Caco-2 (cell line): ENCODE measurements around the gene REEP3. TPM values are rescaled to one million over a fixed set of nuclear protein-coding genes. Genes with fewer than 3 reads are reported as not detected.

Experiments
- BruUV-seq: library from RNA; stranded (reverse); fragments of 400-500 nt; replicated peaks from 2 replicates; lab custom pipeline; 2021; lab: Mats Ljungman, UMichigan
- CTCF ChIA-PET: fragments of 300-600 bp; sonication (Branson Sonifier 250); formaldehyde crosslinking; loops from one replicate; lab custom pipeline; 2022; ENCODE audit warnings: antibody characterized with exemption; lab: Charles Lee
- POLR2A ChIA-PET: fragments of 300-600 bp; sonication (Branson Sonifier 250); formaldehyde crosslinking; loops from one replicate; lab custom pipeline; 2022; ENCODE audit warnings: antibody characterized with exemption; lab: Charles Lee
- DNase-seq, 2 experiments: peaks; one replicate each; pipeline versions ENCODE4 v3.0.0 to v3.0.0-alpha.2; 2020 to 2022
- H3K27me3 ChIP-seq: replicated peaks from 2 replicates; pipeline ENCODE4 v1.6.0; 2011; ENCODE audit warnings: low read length; ENCODE audit not compliant: control insufficient read depth, insufficient read depth
- H3K36me3 ChIP-seq: 2 replicates; pipeline ENCODE4 v1.5.1; 2011; ENCODE audit warnings: low read length; ENCODE audit not compliant: control insufficient read depth, insufficient read depth
- H3K4me1 ChIP-seq: fragments of 250-450 bp; sonication (Bioruptor Pico); 2 replicates; pipeline ENCODE4 v1.5.1; 2020; ENCODE audit warnings: mild to moderate bottlenecking
- H3K4me3 ChIP-seq: 2 replicates; pipeline ENCODE4 v1.5.1; 2011; ENCODE audit warnings: low read depth, mild to moderate bottlenecking, control low read depth, low read length
- H3K9me3 ChIP-seq: fragments of 250-450 bp; sonication (Bioruptor Pico); 2 replicates; pipeline ENCODE4 v1.5.1; 2020; ENCODE audit warnings: mild to moderate bottlenecking, moderate library complexity
- H3K27ac Mint-ChIP-seq: one replicate; pipeline ENCODE4 v1.8.0; 2022; ENCODE audit warnings: mixed read lengths; ENCODE audit not compliant: unreplicated experiment
- H3K27me3 Mint-ChIP-seq: one replicate; pipeline ENCODE4 v1.8.0; 2022; ENCODE audit warnings: mixed read lengths; ENCODE audit not compliant: insufficient read depth, unreplicated experiment
- H3K36me3 Mint-ChIP-seq: one replicate; pipeline ENCODE4 v1.8.0; 2022; ENCODE audit warnings: mild to moderate bottlenecking, mixed read lengths; ENCODE audit not compliant: insufficient read depth, unreplicated experiment
- H3K4me1 Mint-ChIP-seq: one replicate; pipeline ENCODE4 v1.8.0; 2022; ENCODE audit warnings: low read depth, mixed read lengths; ENCODE audit not compliant: unreplicated experiment
- H3K4me3 Mint-ChIP-seq: one replicate; pipeline ENCODE4 v1.8.0; 2022; ENCODE audit warnings: mild to moderate bottlenecking, moderate library complexity, mixed read lengths; ENCODE audit not compliant: unreplicated experiment
- H3K9me3 Mint-ChIP-seq: one replicate; pipeline ENCODE4 v1.8.0; 2022; ENCODE audit warnings: mixed read lengths; ENCODE audit not compliant: unreplicated experiment
- intact Hi-C: fragments of 100-400 bp; cut with micrococcal nuclease; formaldehyde crosslinking; loops from one replicate; pipeline ENCODE4 v1.10.0; 2022; ENCODE audit not compliant: unreplicated experiment
- total RNA-seq: library from RNA; stranded (reverse); gene quantifications from 2 replicates; pipeline ENCODE4 v1.2.3, GENCODE V29; 2022
- TF ChIP-seq, protein P1 (sequence below), 2 experiments: fragments of 200-600 bp in 1 of 2; IDR thresholded peaks; 1 replicate in 1 of 2; 2 replicates in 1 of 2; pipeline versions ENCODE4 v1.5.1 to v1.8.0; 2011 to 2022; ENCODE audit warnings: antibody characterized with exemption in 1 of 2, control low read depth in 1 of 2, inconsistent platforms in 1 of 2, low read depth in 1 of 2, low read length in 1 of 2, mild to moderate bottlenecking in 1 of 2, moderate library complexity in 1 of 2; ENCODE audit not compliant: insufficient read depth in 1 of 2, severe bottlenecking in 1 of 2, unreplicated experiment in 1 of 2

The REEP3 gene
- total RNA-seq, 1 experiment from 2014 or later, result 66.4 TPM

DNA sequence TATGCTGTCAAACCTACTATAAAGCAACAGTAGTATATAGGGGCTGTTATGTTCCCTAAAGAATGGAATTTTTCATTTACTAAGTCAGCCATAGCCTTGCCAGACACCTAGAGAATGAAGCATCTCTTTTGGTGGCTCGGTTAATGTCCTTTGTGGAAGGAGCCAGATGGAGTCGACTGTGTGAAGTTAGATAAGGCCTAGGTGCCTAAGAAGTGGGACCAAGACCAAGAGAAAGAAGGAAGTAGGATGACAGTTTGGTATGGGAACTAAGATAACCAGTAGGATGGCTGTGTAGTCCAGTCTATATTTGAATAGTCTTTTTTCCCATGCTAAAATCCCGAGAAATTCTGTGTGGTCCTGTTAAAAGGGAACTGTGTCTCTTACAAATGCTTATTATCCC is 62.2 kb downstream of the REEP3 start:
- H3K4me1 Mint-ChIP-seq, result no peaks in the 10 kb centered on the region
- DNase-seq, result no peak
- Histone ChIP-seq H3K4me1 (peaks cover 1% of the 10 kb centered on the region), H3K27me3 (no peaks in the 10 kb centered on the region), H3K4me3 (no peak overlapping the region), H3K36me3 (no peaks in the 10 kb centered on the region), H3K9me3 (no peaks in the 10 kb centered on the region)
- POLR2A ChIA-PET, result no interaction called here
- H3K36me3 Mint-ChIP-seq, result no peaks in the 10 kb centered on the region
- CTCF ChIA-PET, result interaction anchor here (0.8 kb wide), 1 partner anchor 772 kb away, joined by 3 read pairs; no protein-coding TSS in a partner anchor
- intact Hi-C loops, result no loop called here
- TF ChIP-seq, protein P1, sequence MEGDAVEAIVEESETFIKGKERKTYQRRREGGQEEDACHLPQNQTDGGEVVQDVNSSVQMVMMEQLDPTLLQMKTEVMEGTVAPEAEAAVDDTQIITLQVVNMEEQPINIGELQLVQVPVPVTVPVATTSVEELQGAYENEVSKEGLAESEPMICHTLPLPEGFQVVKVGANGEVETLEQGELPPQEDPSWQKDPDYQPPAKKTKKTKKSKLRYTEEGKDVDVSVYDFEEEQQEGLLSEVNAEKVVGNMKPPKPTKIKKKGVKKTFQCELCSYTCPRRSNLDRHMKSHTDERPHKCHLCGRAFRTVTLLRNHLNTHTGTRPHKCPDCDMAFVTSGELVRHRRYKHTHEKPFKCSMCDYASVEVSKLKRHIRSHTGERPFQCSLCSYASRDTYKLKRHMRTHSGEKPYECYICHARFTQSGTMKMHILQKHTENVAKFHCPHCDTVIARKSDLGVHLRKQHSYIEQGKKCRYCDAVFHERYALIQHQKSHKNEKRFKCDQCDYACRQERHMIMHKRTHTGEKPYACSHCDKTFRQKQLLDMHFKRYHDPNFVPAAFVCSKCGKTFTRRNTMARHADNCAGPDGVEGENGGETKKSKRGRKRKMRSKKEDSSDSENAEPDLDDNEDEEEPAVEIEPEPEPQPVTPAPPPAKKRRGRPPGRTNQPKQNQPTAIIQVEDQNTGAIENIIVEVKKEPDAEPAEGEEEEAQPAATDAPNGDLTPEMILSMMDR (IDR thresholded peaks at IDR 0.05; ENCODE audit: insufficient read depth in 1 of 2, low read depth in 1 of 2, low read length in 1 of 2, severe bottlenecking in 1 of 2, unreplicated experiment in 1 of 2), result no peak
- BruUV-seq, result no TSS peak
- no peak overlapping the region for H3K4me3 Mint-ChIP-seq
- no peak overlapping the region for H3K27ac Mint-ChIP-seq
- no peaks in the 10 kb centered on the region for H3K27me3 Mint-ChIP-seq
- H3K9me3 Mint-ChIP-seq, result no peaks in the 10 kb centered on the region

DNA sequence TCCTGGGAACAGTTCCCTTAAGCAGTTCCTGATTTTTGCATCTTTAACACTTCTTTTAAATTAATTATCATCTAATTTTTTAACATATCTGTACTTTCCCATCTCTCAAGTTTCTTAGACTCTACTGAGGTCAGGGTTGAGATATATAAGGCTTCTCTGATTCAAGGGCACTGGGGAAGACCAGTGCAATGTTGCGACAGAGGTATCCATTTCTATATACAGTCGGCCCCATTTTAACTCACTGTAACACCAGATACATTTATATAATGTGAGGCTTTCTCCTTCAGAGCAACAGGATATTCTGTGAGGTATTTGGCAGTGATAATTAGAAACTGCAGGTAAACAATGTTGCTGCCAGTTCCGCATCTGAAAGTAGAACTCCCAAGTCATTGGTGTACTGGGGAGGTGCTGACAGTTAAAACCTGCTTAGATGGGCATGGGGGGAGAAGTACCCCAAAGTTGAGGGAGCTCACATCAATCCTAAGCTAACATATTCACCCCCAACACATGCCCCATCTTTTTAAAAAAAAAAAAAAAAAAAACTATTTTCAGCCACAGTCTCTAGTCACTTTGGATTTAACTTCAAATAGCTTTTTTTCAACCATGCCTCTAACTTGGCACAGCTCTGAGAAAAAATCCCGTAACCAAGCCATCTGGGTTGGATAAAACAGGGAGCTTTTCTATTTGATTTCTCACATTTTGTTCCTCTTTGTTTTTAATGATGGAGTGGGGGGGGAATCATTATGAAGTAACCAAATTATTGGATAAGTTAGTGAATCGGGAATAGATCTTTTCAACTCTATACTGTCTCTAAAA is 62.9 kb downstream of the REEP3 start:
- TF ChIP-seq, protein P1 (IDR thresholded peaks at IDR 0.05; ENCODE audit: insufficient read depth in 1 of 2, low read depth in 1 of 2, low read length in 1 of 2, severe bottlenecking in 1 of 2, unreplicated experiment in 1 of 2), result no peak
- intact Hi-C loops, result no loop called here
- DNase-seq, result no peak
- Mint-ChIP-seq H3K4me3 (no peak overlapping the region), H3K4me1 (no peaks in the 10 kb centered on the region), H3K9me3 (no peaks in the 10 kb centered on the region), H3K27ac (no peak overlapping the region), H3K36me3 (no peaks in the 10 kb centered on the region), H3K27me3 (no peaks in the 10 kb centered on the region)
- Histone ChIP-seq H3K4me1 (peaks cover 8% of the 10 kb centered on the region), H3K36me3 (no peaks in the 10 kb centered on the region), H3K4me3 (no peak overlapping the region), H3K27me3 (no peaks in the 10 kb centered on the region), H3K9me3 (no peaks in the 10 kb centered on the region)
- POLR2A ChIA-PET, result no interaction called here
- no TSS peak for BruUV-seq
- CTCF ChIA-PET, result interaction anchor here (0.6 kb wide), 3 partner anchors 63 to 403 kb away, joined by 3 to 5 read pairs (median 4); partner anchors contain the start of gene REEP3

DNA sequence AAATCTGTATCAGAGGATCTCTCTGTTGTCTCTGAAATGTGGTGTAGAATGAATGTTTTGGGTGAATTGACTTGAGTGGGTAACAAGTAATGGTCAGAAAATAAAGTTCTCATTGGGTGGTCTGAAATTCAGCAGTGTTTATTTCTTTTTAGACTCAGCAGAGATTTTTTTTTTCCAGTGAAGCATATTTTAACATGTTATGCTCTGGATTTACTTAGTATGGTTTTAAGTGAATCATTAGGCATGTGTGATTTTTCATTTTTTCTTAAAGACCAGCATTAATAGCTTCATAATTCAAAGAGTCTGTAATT is 63.5 kb downstream of the REEP3 start:
- TF ChIP-seq, protein P1 (IDR thresholded peaks at IDR 0.05; ENCODE audit: insufficient read depth in 1 of 2, low read depth in 1 of 2, low read length in 1 of 2, severe bottlenecking in 1 of 2, unreplicated experiment in 1 of 2), result no peak
- Mint-ChIP-seq H3K4me3 (no peak overlapping the region), H3K4me1 (no peaks in the 10 kb centered on the region), H3K9me3 (no peaks in the 10 kb centered on the region), H3K27ac (no peak overlapping the region), H3K27me3 (no peaks in the 10 kb centered on the region), H3K36me3 (no peaks in the 10 kb centered on the region)
- ChIA-PET CTCF (interaction anchor here (0.6 kb wide), 2 partner anchors 63 to 404 kb away, joined by 3 to 5 read pairs; partner anchors contain the start of gene REEP3), POLR2A (no interaction called here)
- intact Hi-C loops, result no loop called here
- no peak for DNase-seq
- BruUV-seq, result no TSS peak
- H3K27me3 ChIP-seq, result no peaks in the 10 kb centered on the region
- H3K4me1 ChIP-seq, result peaks cover 9% of the 10 kb centered on the region
- no peak overlapping the region for H3K4me3 ChIP-seq
- no peaks in the 10 kb centered on the region for H3K36me3 ChIP-seq
- H3K9me3 ChIP-seq, result no peaks in the 10 kb centered on the region
